GM19238 (cell line): ENCODE data around the gene NAV3.

Experiments used
- DNase-seq: peaks from one replicate; pipeline ENCODE4 v3.0.0; 2011; ENCODE audit warnings: low spot score; ENCODE audit not compliant: insufficient read length

The NAV3 gene

DNA sequence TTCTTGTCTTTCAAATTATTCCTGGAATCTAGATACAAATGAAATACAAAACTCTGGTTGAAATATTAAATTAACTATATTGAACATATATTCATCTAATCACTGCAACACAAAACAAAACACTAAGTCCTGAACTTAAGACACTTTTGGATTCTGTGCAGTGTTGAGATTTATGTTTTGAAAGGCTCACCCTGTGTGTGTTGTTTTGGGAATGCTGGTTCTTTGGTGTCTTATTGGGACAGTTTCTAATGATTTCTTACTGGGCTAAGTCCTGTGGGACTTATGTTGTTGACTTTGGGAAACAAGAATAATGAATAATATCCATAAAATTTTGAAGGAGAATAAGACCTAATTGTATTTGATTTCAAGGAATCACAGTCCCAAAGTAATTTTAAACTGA is 153.2 kb downstream of the NAV3 start:
- DNase-seq, result no peak

DNA sequence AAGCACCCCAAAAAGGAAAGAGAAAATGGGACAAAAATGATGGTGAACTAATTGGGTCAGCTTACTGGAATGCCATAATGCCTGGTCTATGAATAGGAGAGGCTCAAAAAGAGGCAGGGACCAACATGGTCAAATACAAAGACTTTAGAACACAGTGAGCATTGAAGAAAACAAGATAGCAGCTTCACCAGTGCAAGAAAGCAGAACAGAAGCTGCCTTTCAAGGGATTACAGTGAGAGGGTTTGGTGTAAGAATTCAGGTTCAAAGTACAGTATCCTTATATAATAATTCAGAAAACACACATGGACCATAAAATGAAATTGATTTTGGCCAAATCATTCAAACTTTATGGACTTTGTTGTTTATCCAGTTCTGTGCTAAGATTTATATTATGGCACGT is 162.1 kb downstream of the NAV3 start:
- no peak for DNase-seq

GRCh38 chr12:77993658-77994057 is 163.0 kb downstream of the NAV3 start:
- DNase-seq, result no peak

- no peak for DNase-seq
Measured at GRCh38 chr12:77995436-77996167, 164.9 kb downstream of the NAV3 start.

- DNase-seq, result no peak
Measured at GRCh38 chr12:77996670-77997069, 166.0 kb downstream of the NAV3 start.

GRCh38 chr12:77998236-77998786 is 167.6 kb downstream of the NAV3 start:
- no peak for DNase-seq

DNA sequence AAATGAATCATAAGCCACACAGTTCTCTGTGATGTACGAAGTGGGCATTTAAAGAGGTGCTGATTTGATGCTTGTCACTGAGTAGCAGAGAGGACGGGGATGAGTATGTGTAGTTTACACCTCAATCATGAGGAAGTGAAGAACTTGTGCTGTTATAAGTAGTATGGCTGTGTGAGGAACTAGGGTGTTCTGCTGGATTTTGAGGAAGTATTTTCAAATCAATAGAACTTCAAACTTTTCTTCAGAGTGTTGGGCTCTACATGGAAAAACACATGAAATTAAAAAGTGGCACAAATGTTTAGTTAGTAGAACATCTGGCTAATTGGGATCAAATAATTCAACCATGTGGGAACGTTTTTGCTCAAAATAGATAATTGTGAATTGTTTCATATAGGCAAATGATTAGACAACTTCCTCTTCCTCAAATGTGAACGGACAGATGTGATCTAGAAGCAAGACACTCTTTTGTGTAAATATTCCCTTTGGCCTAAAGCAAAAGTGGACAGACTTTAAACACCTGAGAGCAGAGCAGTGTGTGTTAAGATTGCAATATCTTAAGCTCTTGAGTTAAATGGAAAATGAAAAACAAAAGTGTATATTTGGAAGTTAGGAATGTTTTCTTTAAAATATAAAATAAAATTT is 168.5 kb downstream of the NAV3 start:
- no peak for DNase-seq

DNA sequence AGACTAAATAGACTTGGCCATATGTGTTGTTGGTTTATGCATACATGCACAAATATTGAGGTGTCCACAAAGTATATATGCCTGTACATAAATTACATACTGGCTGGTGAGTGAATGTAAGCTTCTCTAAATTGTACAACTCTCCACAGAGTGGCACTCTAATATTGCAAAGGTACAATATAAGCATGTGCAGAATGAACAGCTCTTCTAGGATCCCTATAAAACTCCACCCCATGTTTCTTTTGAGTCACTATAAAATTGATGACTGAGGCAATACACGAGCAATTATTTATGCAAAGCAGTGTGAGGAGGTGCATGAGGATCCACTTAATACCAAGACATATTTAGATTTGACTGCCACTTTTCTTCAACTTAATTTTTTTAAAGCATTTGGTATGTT is 172.2 kb downstream of the NAV3 start:
- no peak for DNase-seq

- no peak for DNase-seq
Measured at GRCh38 chr12:78004249-78005093, 173.8 kb downstream of the NAV3 start.

DNA sequence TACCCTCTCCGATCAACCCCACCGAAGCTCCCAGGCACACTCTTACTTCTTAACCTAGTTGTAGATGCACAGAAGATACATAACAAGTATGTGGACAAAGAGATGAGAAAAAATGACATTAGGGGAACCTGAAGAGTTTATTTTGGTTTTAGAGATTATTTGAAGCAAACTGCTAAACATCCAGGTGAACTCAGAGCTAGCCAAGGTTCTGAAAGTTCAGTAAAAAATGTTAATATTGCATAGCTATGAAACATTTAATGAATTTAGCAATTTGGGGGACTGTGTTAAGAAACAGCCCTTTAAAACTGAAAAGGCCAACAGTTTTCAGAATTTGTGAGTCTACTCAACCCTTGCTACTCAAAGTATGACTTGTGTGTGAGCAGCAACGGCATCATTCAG is 174.4 kb downstream of the NAV3 start:
- no peak for DNase-seq

DNA sequence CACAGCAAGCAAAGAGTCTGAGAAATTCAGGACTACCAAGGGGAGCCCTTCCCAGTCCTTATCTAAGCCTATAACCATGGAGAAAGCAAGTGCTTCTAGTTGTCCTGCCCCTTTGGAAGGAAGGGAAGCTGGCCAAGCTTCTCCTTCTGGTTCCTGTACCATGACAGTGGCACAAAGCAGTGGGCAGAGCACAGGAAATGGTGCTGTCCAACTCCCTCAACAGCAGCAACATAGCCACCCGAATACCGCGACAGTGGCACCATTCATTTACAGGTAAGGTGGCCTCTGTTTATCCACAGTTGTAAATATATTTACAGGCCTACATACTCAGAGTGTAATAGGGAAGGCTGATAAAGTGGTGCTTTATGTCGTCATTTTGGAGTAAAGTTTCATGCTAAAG is 176.5 kb downstream of the NAV3 start:
- DNase-seq, result no peak

DNA sequence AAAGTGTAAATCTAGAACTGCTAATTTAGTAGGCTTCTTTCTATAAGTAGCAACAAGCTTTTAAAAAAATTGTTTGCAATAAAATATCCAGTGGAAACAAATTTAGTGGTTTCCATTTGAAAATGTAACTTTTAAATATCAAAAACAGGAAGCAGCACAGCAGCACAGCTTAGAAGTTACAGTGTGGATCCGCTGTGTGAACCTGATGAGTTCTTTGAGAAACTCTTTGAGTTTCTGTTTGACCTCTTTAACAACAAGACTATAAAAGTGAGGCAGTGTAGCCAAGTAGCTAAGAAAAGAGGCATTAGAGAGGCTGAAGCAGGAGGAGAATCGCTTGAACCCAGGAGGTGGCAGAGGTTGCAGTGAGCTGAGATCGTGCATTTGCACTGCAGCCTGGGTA is 178.3 kb downstream of the NAV3 start:
- DNase-seq, result no peak

GRCh38 chr12:78018171-78018910 is 187.6 kb downstream of the NAV3 start:
- no peak for DNase-seq

- DNase-seq, result no peak
Measured at GRCh38 chr12:78018939-78019338, 188.2 kb downstream of the NAV3 start.

DNA sequence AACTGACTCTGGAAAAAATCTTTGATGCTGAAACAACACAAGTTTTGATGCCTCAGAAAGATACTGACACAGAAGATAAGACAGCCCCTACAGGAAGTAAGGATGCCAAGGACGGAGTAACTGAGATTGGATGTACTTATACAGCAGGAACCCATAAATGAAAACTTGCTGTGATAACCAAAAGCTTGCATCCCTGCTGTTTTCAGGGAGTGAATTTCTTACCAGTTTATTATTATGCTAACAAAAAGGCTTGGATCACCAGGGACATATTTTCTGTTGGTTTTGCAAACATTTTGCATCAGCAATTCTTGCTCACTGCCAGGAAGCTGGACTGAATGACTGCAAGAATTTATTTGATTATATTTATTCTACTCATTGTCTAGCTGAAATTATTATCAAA is 197.7 kb downstream of the NAV3 start:
- DNase-seq, result no peak

GRCh38 chr12:78034025-78034424 is 203.3 kb downstream of the NAV3 start:
- DNase-seq, result no peak

- no peak for DNase-seq
Measured at GRCh38 chr12:78035901-78036606, 205.4 kb downstream of the NAV3 start.

- DNase-seq, result no peak
Measured at GRCh38 chr12:78036874-78037273, 206.2 kb downstream of the NAV3 start.

- DNase-seq, result no peak
Measured at GRCh38 chr12:78037707-78038106, 207.0 kb downstream of the NAV3 start.

DNA sequence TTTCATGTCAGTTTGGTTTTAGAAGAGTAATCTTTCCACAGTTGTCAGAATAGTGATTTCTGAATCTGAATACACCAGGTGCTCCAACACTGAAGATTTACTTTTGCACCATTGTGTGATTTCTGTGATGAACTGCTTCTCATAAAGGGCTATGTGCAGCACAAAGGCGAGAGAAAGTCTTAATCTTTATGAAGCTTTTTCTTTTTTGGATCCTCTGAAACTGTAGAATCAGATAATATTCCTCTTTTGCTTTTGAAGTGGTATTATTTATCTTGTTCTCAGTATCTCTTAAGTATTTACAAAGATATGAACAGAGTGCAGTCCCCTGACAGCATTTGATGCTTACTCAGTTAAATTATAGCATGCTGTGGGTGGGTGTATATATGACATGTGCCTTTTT is 207.8 kb downstream of the NAV3 start:
- DNase-seq, result no peak

DNA sequence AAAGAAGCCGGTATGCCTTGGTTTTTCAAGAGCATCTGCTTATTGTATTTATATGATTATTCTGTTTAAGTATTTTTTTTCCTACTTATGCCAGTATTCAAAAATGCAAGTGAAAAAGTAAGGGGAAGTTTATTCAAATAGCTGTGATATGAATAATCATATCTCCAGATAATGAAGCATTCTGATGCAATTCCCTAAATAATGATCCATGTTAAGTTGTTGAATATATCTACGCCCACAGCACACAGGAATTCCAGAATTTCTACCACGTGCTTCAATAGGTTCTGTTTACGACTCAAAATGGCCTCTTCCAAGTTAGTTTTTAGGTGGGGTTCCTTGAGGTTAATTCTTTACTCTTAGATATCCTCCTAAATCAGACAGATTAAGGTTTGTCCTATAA is 208.3 kb downstream of the NAV3 start:
- no peak for DNase-seq
